Kidney (tissue), 14 donors: ENCODE data around the gene PARS2. TPM values are rescaled to one million over a fixed set of nuclear protein-coding genes. Genes with fewer than 3 reads are reported as not detected.

Experiments
- DNase-seq, 5 donors: peaks; one replicate each; pipeline ENCODE4 v3.0.0-alpha.2; 2013 to 2020
- FAIRE-seq: peaks from 2 replicates; lab custom pipeline; 2012; peaks lifted over from hg19 to GRCh38; lab: Jason Lieb, UNC
- H3K27ac ChIP-seq, 2 donors: one replicate each; pipeline ENCODE4 v1.7.0; 2013; ENCODE audit warnings: low read depth in 2 of 2, low read length in 2 of 2, inconsistent platforms in 1 of 2
- H3K27me3 ChIP-seq: one replicate; pipeline ENCODE4 v1.7.1; 2013; ENCODE audit warnings: low read length, inconsistent platforms; ENCODE audit not compliant: control insufficient read depth, insufficient read depth
- H3K36me3 ChIP-seq, 3 donors: one replicate each; pipeline versions ENCODE4 v1.7.0 to v1.7.1; 2013; ENCODE audit warnings: low read length in 3 of 3, control low read depth in 1 of 3, inconsistent platforms in 1 of 3; ENCODE audit not compliant: insufficient read depth in 3 of 3, control insufficient read depth in 2 of 3
- H3K4me1 ChIP-seq, 3 donors: one replicate each; pipeline versions ENCODE4 v1.7.0 to v1.7.1; 2013; ENCODE audit warnings: low read length in 3 of 3, inconsistent platforms in 1 of 3, low read depth in 1 of 3; ENCODE audit not compliant: control insufficient read depth in 2 of 3, insufficient read depth in 2 of 3
- H3K4me3 ChIP-seq, 3 donors: one replicate each; pipeline versions ENCODE4 v1.7.0 to v1.8.1; 2013; ENCODE audit warnings: low read length in 3 of 3, control low read depth in 1 of 3, inconsistent platforms in 1 of 3
- H3K9ac ChIP-seq, 3 donors: one replicate each; pipeline versions ENCODE4 v1.7.0 to v1.7.1; 2013; ENCODE audit warnings: low read length in 3 of 3, control low read depth in 1 of 3, inconsistent platforms in 1 of 3
- H3K9me3 ChIP-seq, 3 donors: one replicate each; pipeline versions ENCODE4 v1.7.0 to v1.7.1; 2013; ENCODE audit warnings: low read length in 3 of 3, control low read depth in 1 of 3, inconsistent platforms in 1 of 3; ENCODE audit not compliant: control insufficient read depth in 2 of 3, insufficient read depth in 1 of 3
- CTCF ChIP-seq: IDR thresholded peaks from 3 replicates; pipeline ENCODE4 v1.5.1; 2012; ENCODE audit warnings: mild to moderate bottlenecking, moderate library complexity, borderline replicate concordance; ENCODE audit not compliant: insufficient read depth; ENCODE audit errors: extremely low read depth
- intact Hi-C: fragments of 100-400 bp; cut with DNase I; formaldehyde crosslinking; loops from one replicate; pipeline ENCODE4 v1.11.1; 2022
- polyA plus RNA-seq: library from polyadenylated mRNA; stranded (reverse); fragments of 350-450 nt; fragmentation: Illumina TruSeq; extraction: RNeasy Lipid Tissue Mini Kit (QIAGEN cat#74804); gene quantifications from one replicate; pipeline ENCODE4 v1.2.3, GENCODE V29; 2014; ENCODE audit warnings: low read depth, low replicate concordance; ENCODE audit not compliant: insufficient read depth
- total RNA-seq: library from RNA; stranded (reverse); fragmentation: NEBNext Ultra II Directional; extraction: Animal tissue kit (Norgen Biotek cat#: 25700); gene quantifications from one replicate; pipeline ENCODE4 v1.2.1, GENCODE V29; 2021
- donor health status: control.
- donor health status: control.
- donor health status: control.
- donor health status: control.
- donor health status: control.
- donor health status: DM: yes; HTN: yes; CAD: no.
- donor health status: Normal renal cell carcinoma (clear cell type).

PARS2 gene
- total and polyA plus RNA-seq, 2 donors from 2014 or later, result 7.1 to 7.2 TPM

- intact Hi-C loops, result no loop called here
- no peak for FAIRE-seq
These were observed 18.3 kb upstream of the PARS2 start for GRCh38 chr1:54782588-54782987.

GRCh38 chr1:54782156-54782555 is 17.8 kb upstream of the PARS2 start:
- DNase-seq (no peak), FAIRE-seq (no peak)
- Histone ChIP-seq H3K9ac (no peak overlapping the region), H3K4me1 (no peaks in the 10 kb centered on the region), H3K27ac (no peak overlapping the region), H3K36me3 (peaks cover 0 to 10% (median 0%) of the 10 kb centered on the region in 3 donors), H3K4me3 (no peak overlapping the region), H3K9me3 (no peaks in the 10 kb centered on the region), H3K27me3 (peaks cover 3% of the 10 kb centered on the region)
- TF ChIP-seq CTCF, result no peak
- intact Hi-C loops, result no loop called here

More at GRCh38 chr1:54782588-54782987, 18.3 kb upstream of the PARS2 start:
- no peak for TF ChIP-seq CTCF
- peaks cover 0 to 10% (median 0%) of the 10 kb centered on the region in 3 donors for H3K36me3 ChIP-seq
- H3K27me3 ChIP-seq, result peaks cover 3% of the 10 kb centered on the region
- DNase-seq, result no peak
- H3K9me3 ChIP-seq, result no peaks in the 10 kb centered on the region
- no peak overlapping the region for H3K9ac ChIP-seq
- no peaks in the 10 kb centered on the region for H3K4me1 ChIP-seq
- H3K27ac ChIP-seq, result no peak overlapping the region
- H3K4me3 ChIP-seq, result no peak overlapping the region

GRCh38 chr1:54781023-54781723 is 16.9 kb upstream of the PARS2 start:
- no peak for FAIRE-seq
- H3K9ac ChIP-seq, result no peak overlapping the region
- H3K27ac ChIP-seq, result no peak overlapping the region
- no peaks in the 10 kb centered on the region for H3K4me1 ChIP-seq
- peaks cover 0 to 10% (median 0%) of the 10 kb centered on the region in 3 donors for H3K36me3 ChIP-seq
- DNase-seq, result peak in 4 of 5 donors; percentile 69 to 79 (median 73)
- no peaks in the 10 kb centered on the region for H3K9me3 ChIP-seq
- intact Hi-C loops, result no loop called here
- no peak for TF ChIP-seq CTCF
- peaks cover 3% of the 10 kb centered on the region for H3K27me3 ChIP-seq
- no peak overlapping the region for H3K4me3 ChIP-seq
